ENCODE measurements around the gene MNDA.

DNA sequence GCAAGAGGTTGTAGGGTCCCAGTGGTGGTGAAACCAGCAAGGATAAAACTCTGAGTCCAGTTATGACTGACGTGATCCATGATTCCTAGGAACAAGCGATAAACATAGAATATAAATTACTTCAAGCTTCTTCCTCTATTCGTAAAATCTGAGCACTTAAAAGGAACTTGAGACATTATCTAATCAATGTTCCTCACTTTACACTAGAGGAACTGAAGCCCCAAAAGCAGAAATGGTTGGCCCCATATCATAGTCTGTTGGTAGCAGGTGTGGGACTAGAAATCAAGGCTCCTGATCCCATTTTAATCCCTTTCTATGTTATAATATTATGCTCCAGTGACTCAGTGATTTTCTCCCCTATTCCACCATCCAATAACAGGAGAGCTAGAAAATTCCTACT lies 21.9 kb upstream of the MNDA start:
- TF ChIP-seq, protein P1, sequence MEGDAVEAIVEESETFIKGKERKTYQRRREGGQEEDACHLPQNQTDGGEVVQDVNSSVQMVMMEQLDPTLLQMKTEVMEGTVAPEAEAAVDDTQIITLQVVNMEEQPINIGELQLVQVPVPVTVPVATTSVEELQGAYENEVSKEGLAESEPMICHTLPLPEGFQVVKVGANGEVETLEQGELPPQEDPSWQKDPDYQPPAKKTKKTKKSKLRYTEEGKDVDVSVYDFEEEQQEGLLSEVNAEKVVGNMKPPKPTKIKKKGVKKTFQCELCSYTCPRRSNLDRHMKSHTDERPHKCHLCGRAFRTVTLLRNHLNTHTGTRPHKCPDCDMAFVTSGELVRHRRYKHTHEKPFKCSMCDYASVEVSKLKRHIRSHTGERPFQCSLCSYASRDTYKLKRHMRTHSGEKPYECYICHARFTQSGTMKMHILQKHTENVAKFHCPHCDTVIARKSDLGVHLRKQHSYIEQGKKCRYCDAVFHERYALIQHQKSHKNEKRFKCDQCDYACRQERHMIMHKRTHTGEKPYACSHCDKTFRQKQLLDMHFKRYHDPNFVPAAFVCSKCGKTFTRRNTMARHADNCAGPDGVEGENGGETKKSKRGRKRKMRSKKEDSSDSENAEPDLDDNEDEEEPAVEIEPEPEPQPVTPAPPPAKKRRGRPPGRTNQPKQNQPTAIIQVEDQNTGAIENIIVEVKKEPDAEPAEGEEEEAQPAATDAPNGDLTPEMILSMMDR (conservative IDR thresholded peaks at IDR 0.05) = no peak
- TF ChIP-seq EZH2 (IDR thresholded peaks at IDR 0.05; ENCODE audit: low read depth) = no peak
